Activated B cell treated with CpG ODN at 0.5 μM for 24 hours (primary cell): Measurements from ENCODE around the gene NRAS. TPM values are rescaled to one million over a fixed set of nuclear protein-coding genes. Genes with fewer than 3 reads are reported as not detected.

ENCODE experiments used
- ATAC-seq: fragments of 200-7000 bp; cut with Tn5 transposase; one replicate; pipeline ENCODE4 v1.10.0; 2021; ENCODE audit warnings: low read depth, mild to moderate bottlenecking, moderate library complexity
- CTCF ChIA-PET: fragments of 350-600 bp; sonication (Branson Sonifier 250); formaldehyde crosslinking; loops from one replicate; lab custom pipeline; 2021; ENCODE audit warnings: antibody characterized with exemption; lab: Charles Lee
- POLR2A ChIA-PET: fragments of 350-600 bp; sonication (Branson Sonifier 250); formaldehyde crosslinking; loops from one replicate; lab custom pipeline; 2021; ENCODE audit warnings: antibody characterized with exemption; lab: Charles Lee
- DNase-seq: peaks from one replicate; pipeline ENCODE4 v3.0.0; 2022
- H3K27ac Mint-ChIP-seq: one replicate; pipeline ENCODE4 v1.8.0; 2020; ENCODE audit warnings: mixed read lengths
- H3K27me3 Mint-ChIP-seq: one replicate; pipeline ENCODE4 v1.8.0; 2021; ENCODE audit warnings: mixed read lengths
- H3K36me3 Mint-ChIP-seq: one replicate; pipeline ENCODE4 v1.8.0; 2021; ENCODE audit warnings: low read depth, mixed read lengths
- H3K4me1 Mint-ChIP-seq: one replicate; pipeline ENCODE4 v1.8.0; 2021; ENCODE audit warnings: mixed read lengths
- H3K4me3 Mint-ChIP-seq: one replicate; pipeline ENCODE4 v1.8.0; 2020; ENCODE audit warnings: mild to moderate bottlenecking, mixed read lengths
- H3K9me3 Mint-ChIP-seq: one replicate; pipeline ENCODE4 v1.8.0; 2020; ENCODE audit warnings: mixed read lengths
- CTCF ChIP-seq: fragments of 200-600 bp; IDR thresholded peaks from one replicate; pipeline ENCODE4 v1.8.0; 2022; ENCODE audit warnings: antibody characterized with exemption, mild to moderate bottlenecking
- intact Hi-C: fragments of 100-400 bp; cut with micrococcal nuclease; formaldehyde crosslinking; loops from one replicate; pipeline ENCODE4 v1.15.1; 2024
- total RNA-seq: library from RNA; stranded (reverse); gene quantifications from 2 replicates; pipeline ENCODE4 v1.2.3, GENCODE V29; 2022

The NRAS gene
- total RNA-seq, 1 donor from 2014 or later: 55.5 TPM

GRCh38 chr1:114740331-114740730 is 23.8 kb upstream of the NRAS start:
- CTCF ChIA-PET: no interaction called here
- TF ChIP-seq CTCF: no peak
- intact Hi-C loops: no loop called here

GRCh38 chr1:114737314-114737849 is 20.8 kb upstream of the NRAS start:
- POLR2A ChIA-PET: no interaction called here
- TF ChIP-seq CTCF: no peak
- H3K4me1 Mint-ChIP-seq: no peaks in the 10 kb centered on the region
- no peak overlapping the region for H3K4me3 Mint-ChIP-seq
- ATAC-seq (no peak), DNase-seq (no peak)
- peaks cover 79% of the 10 kb centered on the region for H3K36me3 Mint-ChIP-seq
- intact Hi-C loops: no loop called here
- H3K9me3 Mint-ChIP-seq: no peaks in the 10 kb centered on the region
- no peaks in the 10 kb centered on the region for H3K27me3 Mint-ChIP-seq
- CTCF ChIA-PET: no interaction called here
- H3K27ac Mint-ChIP-seq: no peak overlapping the region

More at GRCh38 chr1:114740331-114740730, 23.8 kb upstream of the NRAS start:
- ATAC-seq (no peak), DNase-seq (no peak)
- Mint-ChIP-seq H3K9me3 (no peaks in the 10 kb centered on the region), H3K27ac (no peak overlapping the region), H3K4me1 (peaks cover 7% of the 10 kb centered on the region), H3K27me3 (no peaks in the 10 kb centered on the region), H3K36me3 (peaks cover 74% of the 10 kb centered on the region), H3K4me3 (no peak overlapping the region)
- POLR2A ChIA-PET: no interaction called here

GRCh38 chr1:114735479-114735878 is 18.9 kb upstream of the NRAS start:
- POLR2A ChIA-PET: no interaction called here
- Mint-ChIP-seq H3K4me3 (no peak overlapping the region), H3K4me1 (no peaks in the 10 kb centered on the region), H3K27ac (no peak overlapping the region), H3K9me3 (no peaks in the 10 kb centered on the region), H3K27me3 (no peaks in the 10 kb centered on the region), H3K36me3 (peaks cover 83% of the 10 kb centered on the region)
- intact Hi-C loops: loop anchor here (2.0 kb wide), 2 partner anchors 13 to 15 kb away; no protein-coding TSS in a partner anchor
- TF ChIP-seq CTCF: no peak
- ATAC-seq: no peak
- CTCF ChIA-PET: no interaction called here
- no peak for DNase-seq

GRCh38 chr1:114729782-114730181 is 13.2 kb upstream of the NRAS start:
- DNase-seq (no peak), ATAC-seq (no peak)
- no peak for TF ChIP-seq CTCF
- Mint-ChIP-seq H3K27ac (no peak overlapping the region), H3K9me3 (no peaks in the 10 kb centered on the region), H3K4me3 (no peak overlapping the region), H3K4me1 (no peaks in the 10 kb centered on the region), H3K27me3 (no peaks in the 10 kb centered on the region), H3K36me3 (peaks cover 96% of the 10 kb centered on the region)
- CTCF ChIA-PET: no interaction called here
- POLR2A ChIA-PET: interaction anchor here (0.7 kb wide), 1 partner anchor 13 kb away, joined by 3 read pairs; the partner anchor contains the start of gene NRAS
- intact Hi-C loops: no loop called here

GRCh38 chr1:114728553-114728952 is 12.0 kb upstream of the NRAS start:
- CTCF ChIA-PET: no interaction called here
- H3K27ac Mint-ChIP-seq: no peak overlapping the region
- no peaks in the 10 kb centered on the region for H3K9me3 Mint-ChIP-seq
- TF ChIP-seq CTCF: no peak
- peaks cover 95% of the 10 kb centered on the region for H3K36me3 Mint-ChIP-seq
- H3K4me1 Mint-ChIP-seq: no peaks in the 10 kb centered on the region
- POLR2A ChIA-PET: interaction anchor here (0.7 kb wide), 1 partner anchor 21 kb away, joined by 3 read pairs; no protein-coding TSS in a partner anchor
- intact Hi-C loops: no loop called here
- DNase-seq: no peak
- no peaks in the 10 kb centered on the region for H3K27me3 Mint-ChIP-seq
- ATAC-seq: no peak
- no peak overlapping the region for H3K4me3 Mint-ChIP-seq
